Stomach (tissue), 4 donors: ENCODE data around the gene KIT.

Source experiments
- EP300 ChIP-seq: sonication (generic); formaldehyde crosslinking; IDR thresholded peaks from one replicate; pipeline ENCODE4 v1.6.1; 2017; ENCODE audit warnings: antibody characterized with exemption
- POLR2A ChIP-seq, 4 donors: fragments of 450-650 bp; IDR thresholded peaks; one replicate each; pipeline ENCODE4 v1.6.1; 2016; ENCODE audit warnings: antibody characterized with exemption in 4 of 4, control low read depth in 2 of 4, mild to moderate bottlenecking in 1 of 4, moderate library complexity in 1 of 4
- POLR2AphosphoS5 ChIP-seq, 3 donors: sonication (generic); formaldehyde crosslinking; IDR thresholded peaks; one replicate each; pipeline ENCODE4 v1.6.1; 2016; ENCODE audit warnings: antibody characterized with exemption in 3 of 3
- TF ChIP-seq, protein P1 (sequence below), 7 experiments: fragments of 450-650 bp in 4 of 7; fragments of 200-600 bp in 3 of 7; sonication (generic) in 3 of 7; IDR thresholded peaks; one replicate each; pipeline ENCODE4 v1.5.1; 2016 to 2019; ENCODE audit warnings: antibody characterized with exemption in 7 of 7, control low read depth in 2 of 7, mild to moderate bottlenecking in 1 of 7

- TF ChIP-seq, protein P1, sequence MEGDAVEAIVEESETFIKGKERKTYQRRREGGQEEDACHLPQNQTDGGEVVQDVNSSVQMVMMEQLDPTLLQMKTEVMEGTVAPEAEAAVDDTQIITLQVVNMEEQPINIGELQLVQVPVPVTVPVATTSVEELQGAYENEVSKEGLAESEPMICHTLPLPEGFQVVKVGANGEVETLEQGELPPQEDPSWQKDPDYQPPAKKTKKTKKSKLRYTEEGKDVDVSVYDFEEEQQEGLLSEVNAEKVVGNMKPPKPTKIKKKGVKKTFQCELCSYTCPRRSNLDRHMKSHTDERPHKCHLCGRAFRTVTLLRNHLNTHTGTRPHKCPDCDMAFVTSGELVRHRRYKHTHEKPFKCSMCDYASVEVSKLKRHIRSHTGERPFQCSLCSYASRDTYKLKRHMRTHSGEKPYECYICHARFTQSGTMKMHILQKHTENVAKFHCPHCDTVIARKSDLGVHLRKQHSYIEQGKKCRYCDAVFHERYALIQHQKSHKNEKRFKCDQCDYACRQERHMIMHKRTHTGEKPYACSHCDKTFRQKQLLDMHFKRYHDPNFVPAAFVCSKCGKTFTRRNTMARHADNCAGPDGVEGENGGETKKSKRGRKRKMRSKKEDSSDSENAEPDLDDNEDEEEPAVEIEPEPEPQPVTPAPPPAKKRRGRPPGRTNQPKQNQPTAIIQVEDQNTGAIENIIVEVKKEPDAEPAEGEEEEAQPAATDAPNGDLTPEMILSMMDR (IDR thresholded peaks at IDR 0.05), result no peak
- no peak for TF ChIP-seq POLR2A (IDR thresholded peaks at IDR 0.05)
- no peak for TF ChIP-seq EP300
- no peak for TF ChIP-seq POLR2AphosphoS5 (IDR thresholded peaks at IDR 0.05)
Observed at GRCh38 chr4:54695788-54696187, 38.0 kb downstream of the KIT start.
